HepG2 (cell line): ENCODE data around the gene HOXA10. TPM values are rescaled to one million over a fixed set of nuclear protein-coding genes. Genes with fewer than 3 reads are reported as not detected.

Experiments used
- AKAP8 ChIP-seq: sonication (generic); formaldehyde crosslinking; IDR thresholded peaks from 2 replicates; pipeline ENCODE4 v1.5.1; 2020; ENCODE audit warnings: mild to moderate bottlenecking, missing genetic modification reagents
- ATAD3A ChIP-seq: sonication (generic); formaldehyde crosslinking; IDR thresholded peaks from 2 replicates; pipeline ENCODE4 v1.4.0; 2020; ENCODE audit warnings: missing genetic modification reagents
- DDIT3 ChIP-seq: sonication (generic); formaldehyde crosslinking; IDR thresholded peaks from 2 replicates; pipeline ENCODE4 v1.4.0; 2020; ENCODE audit warnings: mild to moderate bottlenecking, missing genetic modification reagents
- DMAP1 ChIP-seq: IDR thresholded peaks from 2 replicates; pipeline ENCODE4 v1.6.1; 2016
- MEF2D ChIP-seq: sonication (generic); formaldehyde crosslinking; IDR thresholded peaks from 2 replicates; pipeline ENCODE4 v1.5.1; 2020; ENCODE audit warnings: mild to moderate bottlenecking, missing genetic modification reagents
- NFAT5 ChIP-seq: sonication (generic); formaldehyde crosslinking; IDR thresholded peaks from 2 replicates; pipeline ENCODE4 v1.4.0; 2020; ENCODE audit warnings: missing genetic modification reagents
- NR2F6 ChIP-seq, 2 experiments: IDR thresholded peaks; 2 replicates each; pipeline ENCODE4 v1.6.1; 2016; ENCODE audit warnings: antibody characterized with exemption in 1 of 2, mild to moderate bottlenecking in 1 of 2
- PHF8 ChIP-seq: sonication (generic); formaldehyde crosslinking; IDR thresholded peaks from 2 replicates; pipeline ENCODE4 v1.5.0; 2020; ENCODE audit warnings: missing genetic modification reagents
- SCMH1 ChIP-seq: sonication (generic); formaldehyde crosslinking; IDR thresholded peaks from 2 replicates; pipeline ENCODE4 v1.9.0; 2021; ENCODE audit warnings: missing genetic modification reagents, mild to moderate bottlenecking, borderline replicate concordance
- ZBTB1 ChIP-seq: sonication (generic); formaldehyde crosslinking; IDR thresholded peaks from 2 replicates; pipeline ENCODE4 v1.4.0; 2020; ENCODE audit warnings: missing genetic modification reagents, borderline replicate concordance
- ZKSCAN8 ChIP-seq: IDR thresholded peaks from 2 replicates; pipeline ENCODE4 v1.6.1; 2016; ENCODE audit warnings: borderline replicate concordance, missing genetic modification reagents, missing compliant biosample characterization
- ZNF329 ChIP-seq: sonication (generic); formaldehyde crosslinking; IDR thresholded peaks from 2 replicates; pipeline ENCODE4 v1.9.0; 2021; ENCODE audit warnings: low read depth, mild to moderate bottlenecking, missing genetic modification reagents
- ZNF800 ChIP-seq: sonication (generic); formaldehyde crosslinking; IDR thresholded peaks from 2 replicates; pipeline ENCODE4 v1.4.0; 2020; ENCODE audit warnings: missing genetic modification reagents
- polyA plus RNA-seq, 8 experiments: library from polyadenylated mRNA; depleted of rRNA in 3 of 8; stranded (reverse) in 7 of 8; unstranded in 1 of 8; fragments of >200 nt; fragmentation: Illumina TruSeq in 4 of 8; extraction: Trizol in 4 of 8; gene quantifications; 2 replicates each; pipeline versions ENCODE4 v1.2.1 to v1.2.3, GENCODE V29; 2011 to 2016; ENCODE audit warnings: low read depth in 4 of 8, missing spikeins in 1 of 8, mixed read lengths in 1 of 8; ENCODE audit not compliant: insufficient read depth in 1 of 8
- total RNA-seq, 5 experiments: library from RNA; depleted of rRNA; stranded (reverse); fragments of >200 nt; fragmentation: Illumina TruSeq; extraction: Trizol; gene quantifications; 2 replicates each; pipeline ENCODE4 v1.2.3, GENCODE V29; 2016; ENCODE audit warnings: low read depth in 1 of 5
- TF ChIP-seq, protein P1 (sequence below): IDR thresholded peaks from 2 replicates; pipeline ENCODE4 v1.6.1; 2016; ENCODE audit warnings: low read depth
- TF ChIP-seq, protein P2 (sequence below): sonication (generic); formaldehyde crosslinking; IDR thresholded peaks from 2 replicates; pipeline ENCODE4 v1.4.0; 2020; ENCODE audit warnings: missing genetic modification reagents
- TF ChIP-seq, protein P3 (sequence below): sonication (generic); formaldehyde crosslinking; conservative IDR thresholded peaks from 2 replicates; pipeline ENCODE4 v1.8.0; 2022; ENCODE audit warnings: mild to moderate bottlenecking, moderate library complexity, missing genetic modification reagents

The HOXA10 gene
- total and polyA plus RNA-seq, 2 of the 13 experiments (the other 11 are each of a cell fraction or from before 2014, with no cell fraction given) = not detected

- TF ChIP-seq, protein P1, sequence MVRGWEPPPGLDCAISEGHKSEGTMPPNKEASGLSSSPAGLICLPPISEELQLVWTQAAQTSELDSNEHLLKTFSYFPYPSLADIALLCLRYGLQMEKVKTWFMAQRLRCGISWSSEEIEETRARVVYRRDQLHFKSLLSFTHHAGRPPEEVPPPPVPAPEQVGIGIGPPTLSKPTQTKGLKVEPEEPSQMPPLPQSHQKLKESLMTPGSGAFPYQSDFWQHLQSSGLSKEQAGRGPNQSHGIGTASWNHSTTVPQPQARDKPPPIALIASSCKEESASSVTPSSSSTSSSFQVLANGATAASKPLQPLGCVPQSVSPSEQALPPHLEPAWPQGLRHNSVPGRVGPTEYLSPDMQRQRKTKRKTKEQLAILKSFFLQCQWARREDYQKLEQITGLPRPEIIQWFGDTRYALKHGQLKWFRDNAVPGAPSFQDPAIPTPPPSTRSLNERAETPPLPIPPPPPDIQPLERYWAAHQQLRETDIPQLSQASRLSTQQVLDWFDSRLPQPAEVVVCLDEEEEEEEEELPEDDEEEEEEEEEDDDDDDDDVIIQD (CRISPR knock-in tag) = no peak
- TF ChIP-seq, protein P2, sequence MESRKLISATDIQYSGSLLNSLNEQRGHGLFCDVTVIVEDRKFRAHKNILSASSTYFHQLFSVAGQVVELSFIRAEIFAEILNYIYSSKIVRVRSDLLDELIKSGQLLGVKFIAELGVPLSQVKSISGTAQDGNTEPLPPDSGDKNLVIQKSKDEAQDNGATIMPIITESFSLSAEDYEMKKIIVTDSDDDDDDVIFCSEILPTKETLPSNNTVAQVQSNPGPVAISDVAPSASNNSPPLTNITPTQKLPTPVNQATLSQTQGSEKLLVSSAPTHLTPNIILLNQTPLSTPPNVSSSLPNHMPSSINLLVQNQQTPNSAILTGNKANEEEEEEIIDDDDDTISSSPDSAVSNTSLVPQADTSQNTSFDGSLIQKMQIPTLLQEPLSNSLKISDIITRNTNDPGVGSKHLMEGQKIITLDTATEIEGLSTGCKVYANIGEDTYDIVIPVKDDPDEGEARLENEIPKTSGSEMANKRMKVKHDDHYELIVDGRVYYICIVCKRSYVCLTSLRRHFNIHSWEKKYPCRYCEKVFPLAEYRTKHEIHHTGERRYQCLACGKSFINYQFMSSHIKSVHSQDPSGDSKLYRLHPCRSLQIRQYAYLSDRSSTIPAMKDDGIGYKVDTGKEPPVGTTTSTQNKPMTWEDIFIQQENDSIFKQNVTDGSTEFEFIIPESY (CRISPR knock-in tag) = peak; percentile 56; the same call in 1 of the 2 replicates
- TF ChIP-seq, protein P3, sequence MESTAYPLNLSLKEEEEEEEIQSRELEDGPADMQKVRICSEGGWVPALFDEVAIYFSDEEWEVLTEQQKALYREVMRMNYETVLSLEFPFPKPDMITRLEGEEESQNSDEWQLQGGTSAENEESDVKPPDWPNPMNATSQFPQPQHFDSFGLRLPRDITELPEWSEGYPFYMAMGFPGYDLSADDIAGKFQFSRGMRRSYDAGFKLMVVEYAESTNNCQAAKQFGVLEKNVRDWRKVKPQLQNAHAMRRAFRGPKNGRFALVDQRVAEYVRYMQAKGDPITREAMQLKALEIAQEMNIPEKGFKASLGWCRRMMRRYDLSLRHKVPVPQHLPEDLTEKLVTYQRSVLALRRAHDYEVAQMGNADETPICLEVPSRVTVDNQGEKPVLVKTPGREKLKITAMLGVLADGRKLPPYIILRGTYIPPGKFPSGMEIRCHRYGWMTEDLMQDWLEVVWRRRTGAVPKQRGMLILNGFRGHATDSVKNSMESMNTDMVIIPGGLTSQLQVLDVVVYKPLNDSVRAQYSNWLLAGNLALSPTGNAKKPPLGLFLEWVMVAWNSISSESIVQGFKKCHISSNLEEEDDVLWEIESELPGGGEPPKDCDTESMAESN (CRISPR knock-in tag) = no peak
- no peak for TF ChIP-seq SCMH1 (CRISPR knock-in tag)
- TF ChIP-seq PHF8 (CRISPR knock-in tag) = 0 out of 2 replicates have a peak, but pooled peaks have one; percentile 8
- no peak for TF ChIP-seq ZBTB1
- no peak for TF ChIP-seq DDIT3 (CRISPR knock-in tag)
- TF ChIP-seq ZNF800 (CRISPR knock-in tag) = peak; percentile 97
- TF ChIP-seq MEF2D (CRISPR knock-in tag) = no peak
- TF ChIP-seq ATAD3A (CRISPR knock-in tag) = no peak
- TF ChIP-seq ZKSCAN8 (CRISPR knock-in tag) = no peak
- TF ChIP-seq NR2F6 (IDR thresholded peaks at IDR 0.05) = no peak
- TF ChIP-seq NR2F6 (CRISPR knock-in tag; IDR thresholded peaks at IDR 0.05) = no peak
- TF ChIP-seq DMAP1 = no peak
- no peak for TF ChIP-seq AKAP8
- TF ChIP-seq NFAT5 (CRISPR knock-in tag) = no peak
- no peak for TF ChIP-seq ZNF329 (CRISPR knock-in tag)
Measured at GRCh38 chr7:27155816-27156507, 18.2 kb downstream of the HOXA10 start (continued).
